Measurements from ENCODE around the gene RELT.

- TF ChIP-seq POLR2AphosphoS5 (IDR thresholded peaks at IDR 0.05) (no peak), CTCF (IDR thresholded peaks at IDR 0.05 in 8 of 11, conservative IDR thresholded peaks at IDR 0.05 in 3 of 11) (no peak)
Measured at GRCh38 chr11:73389134-73389525, 12.9 kb downstream of the RELT start.

Measured in spleen (tissue), 7 donors.